ENCODE data around the gene SAMHD1.
"Not testable (repeated sequence)": the region's sequence is repeated elsewhere in the genome, so short reads cannot be mapped to it uniquely, and the experiment has no call there.

Gene SAMHD1

GRCh38 chr20:36951198-36951978 is at the start of gene SAMHD1:
TSS of gene SAMHD1 (minus strand) at chr20:36951708. CDS start at chr20:36951643, 65 bp downstream.
- DNase-seq (ENCODE audit: low read depth) = peak; percentile 73

- not testable (repeated sequence) for DNase-seq (ENCODE audit: low read depth)
Observed at GRCh38 chr20:37000171-37000570, 48.7 kb upstream of the SAMHD1 start.

DNA sequence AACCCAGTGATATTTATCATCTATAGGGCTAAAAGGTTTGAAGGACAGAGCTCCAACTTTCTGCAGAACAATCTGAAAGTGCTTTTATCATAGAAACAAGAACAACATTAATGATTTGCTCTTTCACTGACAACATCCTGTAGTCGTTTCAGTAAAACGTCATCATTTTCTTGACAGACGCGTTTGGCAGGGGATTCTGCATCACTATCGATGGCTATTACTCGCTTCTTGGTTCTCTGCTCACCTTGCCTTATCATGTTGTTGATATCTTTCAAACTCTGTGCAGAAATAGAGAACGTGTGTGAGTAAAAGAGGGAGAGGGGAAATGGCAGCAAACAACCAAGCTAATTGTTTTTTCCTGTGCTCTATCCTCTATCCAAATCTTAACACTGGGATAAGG is 47.1 kb upstream of the SAMHD1 start:
- DNase-seq (ENCODE audit: low read depth) = no peak

- no peak for DNase-seq (ENCODE audit: low read depth)
Observed at GRCh38 chr20:36997121-36997520, 45.6 kb upstream of the SAMHD1 start.

- not testable (repeated sequence) for DNase-seq (ENCODE audit: low read depth)
Observed at GRCh38 chr20:36994221-36994620, 42.7 kb upstream of the SAMHD1 start.

- no peak for DNase-seq (ENCODE audit: low read depth)
Observed at GRCh38 chr20:36992802-36993334, 41.4 kb upstream of the SAMHD1 start.

GRCh38 chr20:36991703-36992102 is 40.2 kb upstream of the SAMHD1 start:
- DNase-seq (ENCODE audit: low read depth) = no peak

DNA sequence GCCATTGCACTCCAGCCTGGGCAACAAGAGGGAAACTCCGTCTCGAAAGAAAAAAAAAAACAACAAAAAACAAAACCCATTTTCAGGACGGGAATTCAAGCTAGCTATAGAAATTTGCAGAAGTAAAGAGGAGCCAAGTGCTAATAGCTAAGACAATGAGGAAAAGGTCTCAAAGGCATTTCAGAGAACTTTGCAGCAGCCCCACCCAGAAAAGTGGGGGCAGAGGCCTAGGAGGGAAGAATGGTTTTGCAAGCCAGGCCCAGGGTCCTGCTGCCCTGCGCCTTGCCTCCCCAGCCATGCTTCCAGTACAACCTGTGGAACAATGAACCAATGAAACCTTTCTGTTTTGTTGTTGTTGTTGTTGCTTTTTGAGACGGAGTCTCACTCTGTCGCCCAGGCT is 38.3 kb upstream of the SAMHD1 start:
- DNase-seq (ENCODE audit: low read depth) = no peak

DNA sequence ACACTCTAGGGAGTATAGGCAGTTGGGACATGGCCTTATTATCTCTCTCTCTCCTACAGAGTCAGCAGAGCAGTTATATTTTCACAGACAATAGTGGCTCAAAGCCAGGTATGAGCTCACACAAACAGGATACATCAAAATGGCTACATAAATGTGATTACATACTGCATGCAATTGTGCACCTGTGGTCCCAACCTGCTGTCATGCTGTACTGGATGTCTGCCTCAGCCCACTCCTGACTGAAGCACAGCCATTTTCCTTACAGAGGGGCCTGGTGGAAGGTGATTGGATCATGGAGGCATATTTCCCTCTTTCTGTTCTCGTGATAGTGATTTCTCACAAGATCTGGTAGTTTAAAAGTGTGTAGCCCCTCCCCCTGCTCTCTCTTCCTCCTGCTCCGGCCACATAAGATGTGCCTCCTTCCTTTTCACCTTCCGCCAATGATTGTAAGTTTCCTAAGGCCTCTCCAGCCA is 37.0 kb upstream of the SAMHD1 start:
- DNase-seq (ENCODE audit: low read depth) = no peak

- no peak for DNase-seq (ENCODE audit: low read depth)
Observed at GRCh38 chr20:36984257-36984638, 32.7 kb upstream of the SAMHD1 start.

DNA sequence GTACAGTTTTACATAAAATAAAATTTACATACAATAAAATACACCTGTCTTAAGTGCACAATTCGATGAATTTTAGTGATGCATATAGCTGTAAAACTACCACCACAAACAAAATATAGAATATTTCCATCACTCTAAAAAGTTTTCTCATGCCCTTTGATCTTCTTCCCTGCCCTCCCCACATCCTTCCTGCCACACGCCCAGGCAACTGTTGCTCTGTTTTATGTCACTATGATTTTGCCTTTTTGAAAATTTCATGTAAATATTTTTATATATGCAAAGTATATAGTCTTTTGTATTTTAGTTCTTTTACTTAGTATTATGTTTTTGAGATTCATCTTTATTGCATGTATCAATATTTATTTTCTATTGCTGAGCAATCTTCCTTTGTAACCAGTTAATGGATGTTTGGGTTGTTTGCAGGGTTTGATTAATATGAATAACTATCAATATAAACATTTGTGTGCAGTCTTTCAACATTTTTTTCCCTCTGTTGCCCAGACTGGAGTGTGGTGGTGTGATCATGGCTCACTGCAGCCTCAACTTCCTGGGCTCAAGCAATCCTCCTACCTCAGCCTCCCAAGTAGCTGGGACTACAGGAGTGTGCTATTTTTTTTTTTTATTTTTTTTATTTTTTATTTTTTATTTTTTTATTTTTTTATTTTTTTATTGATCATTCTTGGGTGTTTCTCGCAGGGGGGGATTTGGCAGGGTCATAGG is 23.8 kb upstream of the SAMHD1 start:
- peak; percentile 33 for DNase-seq (ENCODE audit: low read depth)

DNA sequence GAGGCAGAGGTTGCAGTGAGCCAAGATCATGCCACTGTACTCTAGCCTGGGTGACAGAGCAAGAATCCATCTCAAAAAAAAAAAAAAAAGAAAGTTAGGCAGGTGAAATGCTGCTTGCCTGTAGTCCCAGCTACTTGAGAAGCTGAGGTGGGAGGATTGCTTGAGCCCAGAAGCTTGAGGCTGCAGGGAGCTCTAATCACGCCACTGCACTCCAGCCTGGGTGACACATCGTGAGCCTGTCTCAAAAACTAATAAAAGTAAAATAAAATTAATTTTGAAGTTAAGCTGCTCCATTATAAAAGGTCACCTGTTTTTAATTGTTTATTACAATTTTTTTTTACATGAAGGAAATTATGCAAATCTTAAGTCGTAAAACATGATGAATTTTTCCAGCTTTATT is 23.2 kb upstream of the SAMHD1 start:
- no peak for DNase-seq (ENCODE audit: low read depth)

- no peak for DNase-seq (ENCODE audit: low read depth)
Observed at GRCh38 chr20:36971103-36971502, 19.6 kb upstream of the SAMHD1 start.

DNA sequence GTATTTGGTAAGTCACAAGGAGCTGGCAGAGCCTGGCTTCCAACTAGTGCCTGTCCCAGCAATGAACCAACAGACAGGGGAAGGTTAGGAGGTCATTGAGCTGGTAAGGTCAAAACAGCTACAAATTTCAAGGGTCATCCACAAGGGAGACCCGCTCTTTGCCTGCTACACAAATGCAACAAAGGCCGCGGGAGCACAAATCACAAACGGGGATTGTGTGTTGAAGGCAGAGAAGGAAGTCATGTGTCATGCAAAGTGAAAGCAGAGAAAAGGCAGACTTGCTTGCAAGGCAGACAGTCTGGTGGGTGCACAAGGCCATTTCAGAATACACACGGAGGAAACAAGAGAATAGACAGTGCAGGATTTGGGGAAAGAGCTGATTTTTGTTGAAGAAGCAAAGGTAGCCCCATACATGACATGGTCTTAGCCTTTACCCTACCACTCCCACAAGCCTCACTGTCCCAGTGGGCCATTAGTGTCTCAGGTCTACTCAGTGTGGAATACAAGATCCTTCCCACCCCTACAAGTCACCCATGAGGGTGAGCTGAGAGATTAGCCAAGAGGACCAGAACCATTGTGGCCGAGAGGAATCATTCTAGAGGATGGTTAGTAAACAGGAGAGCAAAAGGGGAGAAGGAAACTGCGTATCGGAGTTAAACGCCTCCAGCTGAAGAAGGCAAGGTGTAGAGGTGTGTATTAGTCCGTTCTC is 18.1 kb upstream of the SAMHD1 start:
- no peak for DNase-seq (ENCODE audit: low read depth)

DNA sequence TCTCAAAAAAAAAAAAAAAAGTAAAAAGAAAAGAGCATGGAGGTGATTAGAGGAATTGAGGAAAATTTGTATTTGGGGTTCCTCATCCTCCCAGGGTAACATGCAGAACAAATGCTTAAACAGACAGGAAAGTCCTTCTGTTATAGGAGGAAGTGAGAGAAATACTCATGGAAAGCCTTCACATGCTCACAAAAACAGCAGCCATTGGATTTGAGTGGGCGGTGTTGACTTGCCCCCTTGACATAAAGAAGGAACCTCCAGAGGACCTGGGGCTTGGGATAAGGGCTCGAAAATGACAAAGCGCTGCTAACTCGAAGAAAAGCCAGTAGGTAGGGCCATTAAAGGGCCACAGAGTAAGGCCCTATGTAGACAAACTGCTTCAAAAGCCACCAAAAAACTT is 17.5 kb upstream of the SAMHD1 start:
- DNase-seq (ENCODE audit: low read depth) = no peak

DNA sequence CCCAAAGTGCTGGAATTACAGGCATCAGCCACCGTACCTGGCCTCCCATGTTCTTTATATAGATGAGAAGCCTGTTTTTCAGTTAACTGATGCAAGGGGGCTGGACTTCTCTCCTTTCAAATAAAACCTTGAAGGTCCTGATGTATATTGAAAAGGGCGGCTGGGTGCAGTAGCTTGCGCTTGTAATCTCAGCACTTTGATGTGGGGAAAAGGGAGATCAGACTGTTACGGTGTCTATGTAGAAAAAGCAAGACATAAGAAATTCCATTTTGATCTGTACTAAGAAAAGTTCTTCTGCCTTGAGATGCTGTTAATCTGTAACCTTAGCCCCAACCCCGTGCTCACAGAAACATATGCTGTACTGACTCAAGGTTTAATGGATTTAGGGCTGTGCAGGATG is 16.1 kb upstream of the SAMHD1 start:
- DNase-seq (ENCODE audit: low read depth) = no peak

- not testable (repeated sequence) for DNase-seq (ENCODE audit: low read depth)
Observed at GRCh38 chr20:36966965-36967364, 15.5 kb upstream of the SAMHD1 start.

- not testable (repeated sequence) for DNase-seq (ENCODE audit: low read depth)
Observed at GRCh38 chr20:36962354-36962941, 10.9 kb upstream of the SAMHD1 start.

DNA sequence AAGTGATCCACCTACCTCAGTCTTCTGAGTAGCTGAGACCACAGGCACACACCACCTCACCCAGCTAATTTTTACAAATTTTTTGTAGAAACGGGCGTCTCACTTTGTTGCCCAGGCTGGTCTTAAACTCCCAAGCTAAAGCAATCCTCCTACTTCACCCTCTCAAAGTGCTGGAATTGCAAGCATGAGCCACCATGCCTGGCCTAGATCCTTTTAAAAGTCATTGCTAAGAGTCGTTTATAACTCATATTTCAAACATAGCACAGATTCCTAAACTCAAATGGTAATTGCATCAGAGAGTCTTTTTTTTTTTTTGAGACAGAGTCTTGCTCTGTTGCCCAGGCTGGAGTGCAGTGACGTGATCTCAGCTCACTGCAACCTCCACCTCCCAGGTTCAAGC is 7.7 kb upstream of the SAMHD1 start:
- no peak for DNase-seq (ENCODE audit: low read depth)

DNA sequence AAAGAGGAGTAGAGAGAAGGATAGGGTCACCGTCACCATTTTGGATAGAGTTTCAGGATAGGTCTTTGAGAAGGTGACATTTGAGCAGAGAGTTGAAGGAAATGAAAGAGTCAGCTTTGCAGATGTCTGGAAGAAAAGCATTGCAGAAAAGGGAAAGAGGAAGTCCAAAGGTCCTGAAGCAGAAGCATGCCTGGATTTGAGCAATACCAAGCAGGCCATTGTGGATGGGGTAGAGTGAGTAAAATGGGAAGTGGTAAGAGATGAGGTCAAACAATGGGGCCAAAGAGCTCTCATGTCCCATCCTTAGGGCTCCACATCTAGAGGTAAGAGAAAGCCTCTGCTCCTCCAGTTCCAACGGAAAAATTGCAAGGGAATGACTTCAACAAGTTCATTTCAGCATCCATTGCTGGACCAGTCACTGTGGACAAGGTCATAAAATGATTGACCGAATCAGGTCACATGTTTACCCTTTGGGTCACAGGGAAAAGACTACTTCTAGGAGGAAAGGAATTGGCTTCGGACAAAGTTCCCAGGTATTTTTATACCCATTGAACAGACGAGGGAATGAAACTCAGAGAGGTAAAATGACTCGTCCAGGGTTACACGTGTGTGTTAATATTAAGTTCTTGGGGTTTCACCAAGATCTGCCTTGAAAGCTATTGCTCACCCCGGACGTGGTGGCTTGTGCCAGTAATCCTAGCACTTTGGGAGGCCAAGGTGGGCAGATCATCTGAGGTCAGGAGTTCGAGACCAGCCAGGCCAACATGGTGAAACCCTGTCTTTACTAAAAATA is 6.6 kb upstream of the SAMHD1 start:
- DNase-seq (ENCODE audit: low read depth) = no peak

- DNase-seq (ENCODE audit: low read depth) = no peak
Observed at GRCh38 chr20:36956674-36957073, 5.2 kb upstream of the SAMHD1 start.
